IPS-NIHi11 (cell line): ENCODE data around the gene CSRNP3.
"Not testable (repeated sequence)": the region's sequence is repeated elsewhere in the genome, so short reads cannot be mapped to it uniquely, and the experiment has no call there.

Source experiments
- DNase-seq: peaks from one replicate; pipeline ENCODE4 v3.0.0; 2012; ENCODE audit warnings: mixed read lengths, low spot score

The CSRNP3 gene

DNA sequence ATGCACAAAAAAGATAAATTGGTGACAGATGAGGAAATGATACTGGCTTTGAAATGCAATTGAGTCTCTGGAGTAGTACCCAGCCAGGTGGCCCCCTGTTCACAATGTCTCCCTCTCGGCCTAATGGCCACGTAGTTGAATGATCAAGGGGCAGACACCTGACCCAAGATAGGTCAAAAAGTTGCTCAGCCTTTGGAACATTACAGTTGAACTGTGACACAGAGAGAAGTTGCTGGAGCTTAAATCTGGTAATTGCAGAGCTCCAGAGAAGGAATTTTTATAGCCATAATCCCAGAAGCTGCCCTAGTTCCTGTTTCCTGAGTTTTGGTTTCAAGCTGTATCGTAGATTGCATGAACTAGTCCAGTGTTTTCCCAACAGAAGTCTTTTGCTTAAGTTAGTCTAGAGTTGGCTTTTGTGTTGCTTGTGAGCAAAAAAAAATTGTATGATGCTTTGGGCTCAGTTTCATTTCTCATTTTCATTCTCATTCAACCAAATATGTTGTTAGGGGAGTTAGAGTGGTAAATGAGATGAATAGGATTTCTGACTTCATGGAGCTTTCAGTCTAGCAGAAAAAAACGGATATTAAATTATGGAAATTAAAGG lies 117.9 kb downstream of the CSRNP3 start:
- DNase-seq = no peak

DNA sequence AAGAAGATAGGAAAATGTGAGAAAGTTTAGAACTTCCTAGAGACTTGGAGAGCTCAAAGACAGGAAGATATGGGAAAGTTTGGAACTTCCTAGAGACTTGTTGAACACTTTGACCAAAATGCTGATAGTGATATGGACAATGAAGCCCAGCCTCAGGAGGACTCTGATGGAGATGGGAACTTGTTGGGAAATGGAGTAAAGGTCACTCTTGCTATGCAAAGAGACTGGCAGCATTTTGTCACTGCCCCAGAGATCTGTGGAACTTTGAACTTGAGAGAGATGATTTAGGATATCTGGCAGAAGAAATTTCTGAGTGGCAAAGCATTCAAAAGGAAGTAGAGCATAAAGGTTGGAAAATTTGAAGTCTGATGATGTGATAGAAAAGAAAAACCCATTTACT lies 121.5 kb downstream of the CSRNP3 start:
- DNase-seq = not testable (repeated sequence)

DNA sequence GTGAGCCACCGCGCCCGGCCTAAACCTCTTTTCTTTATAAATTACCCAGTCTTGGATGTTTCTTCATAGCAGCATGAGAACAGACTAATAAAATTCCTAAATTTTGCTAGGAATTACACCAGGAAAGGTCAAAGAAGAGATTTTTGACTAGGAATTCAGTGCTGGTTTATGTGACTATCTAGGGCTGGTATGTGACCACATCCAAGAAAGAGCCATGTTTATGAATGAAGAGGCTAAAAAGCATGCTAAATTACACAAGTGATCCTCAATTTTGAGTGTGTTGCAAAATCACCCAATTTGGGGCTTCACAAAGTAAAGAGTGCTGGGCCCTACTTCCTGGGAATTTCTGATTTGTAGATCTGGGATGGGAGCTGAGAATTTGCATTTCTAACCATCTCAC lies 123.6 kb downstream of the CSRNP3 start:
- DNase-seq = no peak

DNA sequence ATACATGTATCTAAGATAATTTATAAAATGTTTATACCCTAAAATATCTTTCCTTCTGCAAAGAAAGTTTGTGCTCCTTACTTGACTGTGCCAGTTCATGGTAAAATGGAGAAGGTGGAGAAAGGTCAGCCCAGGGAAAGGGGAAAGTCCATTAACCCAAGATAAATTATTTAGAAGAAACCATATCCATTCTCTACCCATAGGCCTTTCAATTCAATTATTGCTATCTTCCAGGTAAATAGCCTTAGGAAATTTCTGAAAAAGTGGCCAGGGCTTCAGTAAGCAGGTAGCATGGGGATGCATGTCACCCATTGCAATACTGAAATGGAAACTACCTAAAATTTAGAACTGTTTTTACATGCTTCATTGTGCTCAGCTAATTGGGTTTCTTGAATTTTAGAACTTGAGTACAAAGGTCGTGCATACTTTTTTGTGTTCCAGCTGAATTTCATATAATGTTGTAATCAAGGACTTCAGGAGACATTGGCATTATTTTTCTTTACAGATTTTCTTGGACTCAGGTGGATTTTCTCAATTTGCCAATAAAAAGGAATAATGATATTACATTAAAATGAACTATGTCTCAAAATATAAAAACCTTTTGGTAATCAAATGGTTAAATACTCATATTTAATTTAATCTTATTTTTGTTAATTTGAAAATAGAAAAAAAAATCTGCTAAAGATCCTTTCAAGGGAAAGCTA lies 124.9 kb downstream of the CSRNP3 start:
- no peak for DNase-seq

DNA sequence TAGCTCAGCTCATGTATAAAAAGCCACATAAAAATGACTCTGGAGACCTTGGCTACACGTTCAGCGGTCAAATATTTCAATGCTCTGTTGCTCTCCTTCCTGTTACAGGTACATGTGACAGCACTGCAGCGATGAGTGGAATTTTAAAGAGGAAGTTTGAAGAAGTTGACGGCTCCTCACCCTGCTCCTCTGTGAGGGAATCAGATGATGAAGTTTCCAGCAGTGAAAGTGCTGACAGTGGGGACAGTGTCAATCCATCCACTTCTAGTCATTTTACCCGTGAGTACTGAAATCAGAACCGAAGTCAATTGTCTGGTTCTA lies 125.4 kb downstream of the CSRNP3 start:
- DNase-seq = no peak

DNA sequence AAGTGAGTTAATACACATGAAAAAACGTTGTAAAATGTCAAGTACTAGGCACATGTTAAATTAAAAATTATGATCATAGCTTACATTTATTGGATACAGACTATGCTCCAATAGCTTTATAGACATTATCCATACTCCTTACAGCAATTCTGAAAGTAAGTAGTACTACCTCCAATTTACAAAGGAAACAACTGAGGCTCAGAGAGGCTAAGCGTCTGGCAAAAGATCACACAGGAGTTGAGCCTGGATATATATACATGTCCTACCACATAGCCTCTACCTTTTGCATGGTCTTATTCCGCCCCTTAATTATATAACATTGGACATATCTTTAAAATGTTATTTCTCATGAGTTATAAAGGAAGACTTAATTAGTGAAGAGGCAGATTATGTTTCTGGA lies 127.3 kb downstream of the CSRNP3 start:
- DNase-seq = no peak

DNA sequence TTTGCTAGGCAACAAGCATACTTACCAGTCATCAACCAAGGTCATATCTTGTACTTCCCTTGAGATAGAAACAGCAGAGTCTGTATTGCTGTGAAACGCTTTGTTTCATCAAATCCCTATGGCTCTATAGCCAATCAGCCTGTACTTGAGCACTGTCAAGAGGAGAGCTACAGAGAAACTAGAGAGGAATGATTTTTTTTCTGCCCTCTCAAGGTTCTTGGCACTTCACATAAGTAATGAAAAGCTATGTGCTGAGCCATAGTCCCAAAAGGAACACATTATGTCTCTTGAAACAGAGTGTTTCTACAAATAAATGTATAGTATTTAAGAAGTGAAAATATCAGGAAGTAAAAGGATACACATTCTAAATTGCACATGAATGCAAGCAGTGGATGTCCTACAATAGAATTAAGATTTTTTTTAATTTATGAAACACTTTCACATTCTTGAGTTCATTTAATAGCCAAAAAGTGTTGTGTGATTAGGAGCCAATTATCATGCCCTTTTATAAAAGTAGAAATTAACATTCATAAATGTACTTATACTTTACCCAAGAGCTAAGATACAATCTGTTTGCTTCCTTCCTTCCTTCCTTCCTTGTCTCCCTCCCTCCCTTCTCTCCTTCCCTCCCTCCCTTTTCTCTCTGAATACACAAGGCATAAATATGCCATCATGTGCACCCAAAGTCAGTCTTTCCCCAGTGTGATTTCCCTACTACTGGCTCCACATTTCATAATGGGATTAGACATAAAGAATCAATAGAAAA lies 131.8 kb downstream of the CSRNP3 start:
- no peak for DNase-seq

DNA sequence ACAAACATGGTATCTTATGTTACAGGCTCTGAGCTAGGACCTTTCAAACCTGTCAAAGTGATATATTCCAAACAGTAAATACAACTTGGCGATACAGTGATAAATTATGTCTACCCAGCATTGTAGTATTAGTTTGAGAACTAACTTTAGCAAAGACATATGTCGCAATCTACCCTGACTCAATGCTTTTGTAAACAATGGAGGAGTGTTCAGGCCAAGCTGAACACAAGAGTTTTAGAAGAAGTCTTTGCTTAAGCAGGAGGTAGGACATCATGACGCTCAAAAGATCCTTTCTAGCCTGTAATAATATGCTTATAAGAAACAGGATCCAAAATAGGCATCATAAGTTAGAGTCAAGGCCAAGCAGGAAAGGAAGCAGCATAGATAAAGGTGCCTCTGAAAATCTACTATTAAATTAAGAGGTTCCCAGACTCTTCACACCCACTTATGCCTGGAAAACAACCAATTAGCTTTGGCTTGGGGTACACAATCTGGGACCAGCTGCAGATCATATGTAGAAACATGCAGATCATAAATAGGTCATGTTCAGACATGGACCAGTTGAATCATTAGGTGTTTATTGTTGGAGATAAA lies 132.5 kb downstream of the CSRNP3 start:
- no peak for DNase-seq

GRCh38 chr2:165609672-165610071 lies 140.2 kb downstream of the CSRNP3 start:
- DNase-seq = no peak

- DNase-seq = no peak
These were observed 141.1 kb downstream of the CSRNP3 start for GRCh38 chr2:165610591-165611029.

- DNase-seq = no peak
These were observed 148.4 kb downstream of the CSRNP3 start for GRCh38 chr2:165617741-165618481.

- no peak for DNase-seq
These were observed 149.3 kb downstream of the CSRNP3 start for GRCh38 chr2:165618806-165619205.

DNA sequence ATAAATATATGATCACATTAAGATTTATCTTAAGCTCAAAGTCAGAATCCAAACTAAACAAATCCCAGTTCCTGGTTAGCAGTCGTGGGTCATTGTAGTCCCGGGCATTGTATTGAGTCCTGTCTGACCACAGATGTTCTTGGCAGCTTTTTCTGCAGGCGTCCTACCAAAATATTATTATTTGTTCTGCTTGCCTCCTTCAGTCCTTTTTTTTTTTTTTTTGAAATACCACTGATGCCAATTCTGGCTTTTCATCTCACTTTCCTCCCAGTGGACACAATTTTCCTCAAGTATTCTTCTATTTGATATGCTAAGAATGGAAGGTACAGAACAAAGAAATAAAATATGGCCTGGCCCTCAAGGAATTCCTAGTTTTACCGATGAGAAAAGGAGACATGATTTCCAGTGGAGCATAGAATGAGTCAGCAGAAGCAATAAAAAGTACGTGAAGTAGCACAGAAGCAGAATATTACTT lies 151.6 kb downstream of the CSRNP3 start:
- DNase-seq = no peak

DNA sequence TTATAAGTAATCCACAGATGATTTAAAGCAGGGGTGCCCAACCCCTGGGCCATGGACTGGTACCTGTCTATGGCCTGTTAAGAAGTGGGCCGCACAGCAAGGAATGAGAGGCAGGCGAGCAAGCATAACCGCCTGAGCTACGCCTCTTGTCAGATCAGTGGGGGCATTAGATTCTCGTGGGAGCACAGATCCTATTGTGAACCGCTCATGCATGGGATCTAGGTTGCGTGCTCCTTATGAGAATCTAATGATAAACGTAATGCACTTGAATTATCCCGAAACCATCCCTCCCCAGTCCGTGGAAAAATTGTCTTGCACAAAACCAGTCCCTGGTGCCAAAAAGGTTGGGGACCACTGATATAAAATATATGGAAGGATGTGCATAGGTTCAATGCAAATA lies 153.7 kb downstream of the CSRNP3 start:
- DNase-seq = no peak

- no peak for DNase-seq
These were observed 154.4 kb downstream of the CSRNP3 start for GRCh38 chr2:165623783-165624469.

GRCh38 chr2:165624470-165624800 lies 154.9 kb downstream of the CSRNP3 start:
- no peak for DNase-seq

DNA sequence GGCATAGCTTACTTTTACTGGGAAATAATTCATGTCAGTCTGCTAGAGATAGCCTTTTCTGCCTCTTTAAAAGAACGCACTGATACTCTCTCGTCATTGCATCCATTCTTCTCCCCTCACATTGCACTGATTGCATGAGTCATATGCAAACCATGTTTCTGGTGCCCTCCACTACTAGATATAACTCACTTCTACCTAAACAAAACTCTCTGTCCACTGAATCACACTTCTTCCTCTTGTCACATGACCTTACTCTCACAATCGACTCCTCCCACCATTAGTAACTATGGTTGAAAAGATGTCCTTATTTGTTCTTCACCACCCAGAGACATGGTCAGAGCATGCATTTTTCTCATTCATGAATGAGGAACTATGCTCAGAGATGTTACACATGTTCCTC lies 158.0 kb downstream of the CSRNP3 start:
- DNase-seq = no peak

DNA sequence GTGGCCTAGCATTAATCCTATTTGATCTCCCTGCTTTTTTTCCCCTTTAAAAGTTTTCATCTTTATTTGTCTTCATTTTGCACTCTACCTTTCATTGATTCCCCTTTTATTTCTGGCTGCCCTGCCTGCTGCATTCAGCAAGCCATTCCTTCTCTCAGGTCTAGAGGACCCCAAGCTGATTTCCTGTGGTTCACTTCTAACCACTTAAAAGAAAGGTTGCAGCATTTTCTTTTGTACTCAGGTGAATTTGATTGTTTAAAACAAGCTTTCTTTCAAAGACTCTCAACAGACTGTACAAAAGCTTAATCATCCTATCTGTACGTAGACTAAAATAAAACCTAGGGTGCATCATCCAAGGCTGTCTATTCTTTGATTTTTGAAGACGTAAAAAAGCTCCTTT lies 160.3 kb downstream of the CSRNP3 start:
- no peak for DNase-seq

- DNase-seq = no peak
These were observed 160.7 kb downstream of the CSRNP3 start for GRCh38 chr2:165630236-165630635.

- no peak for DNase-seq
These were observed 161.6 kb downstream of the CSRNP3 start for GRCh38 chr2:165631089-165631488.

GRCh38 chr2:165632594-165632993 lies 163.1 kb downstream of the CSRNP3 start:
- no peak for DNase-seq

- peak; percentile 20 for DNase-seq
These were observed 163.9 kb downstream of the CSRNP3 start for GRCh38 chr2:165633431-165633830.
